ENCODE data around the gene KCNK16.

GRCh38 chr6:39341937-39342336 lies 19.4 kb upstream of the KCNK16 start:
- TF ChIP-seq REST (IDR thresholded peaks at IDR 0.05; ENCODE audit: insufficient read depth in 1 of 2, low read depth in 2 of 2, low read length in 1 of 2) (no peak), POLR2AphosphoS5 (IDR thresholded peaks at IDR 0.05; ENCODE audit: low read depth, low read length) (no peak), CTCF (IDR thresholded peaks at IDR 0.05) (no peak)
